Keratinocyte (primary cell): ENCODE measurements around the gene C14orf93. TPM values are rescaled to one million over a fixed set of nuclear protein-coding genes. Genes with fewer than 3 reads are reported as not detected.

ENCODE experiments used
- DNase-seq: peaks from one replicate; pipeline ENCODE4 v3.0.0-alpha.2; 2011; ENCODE audit warnings: low read depth, missing footprints, low spot score
- FAIRE-seq: peaks from 2 replicates; lab custom pipeline; 2011; peaks lifted over from hg19 to GRCh38; lab: Jason Lieb, UNC
- H2AFZ ChIP-seq: 2 replicates; pipeline ENCODE4 v1.6.0; 2012; ENCODE audit warnings: low read length, control low read depth, inconsistent platforms; ENCODE audit not compliant: control insufficient read depth
- H3K27ac ChIP-seq: 2 replicates; pipeline ENCODE4 v1.5.1; 2011; ENCODE audit warnings: low read length; ENCODE audit not compliant: control insufficient read depth, insufficient read depth
- H3K27me3 ChIP-seq: 3 replicates; pipeline ENCODE4 v1.6.0; 2011; ENCODE audit warnings: low read length; ENCODE audit not compliant: control insufficient read depth, insufficient read depth; ENCODE audit errors: extremely low read depth
- H3K36me3 ChIP-seq, 2 experiments: 2 replicates in 1 of 2; 3 replicates in 1 of 2; pipeline ENCODE4 v1.5.1; 2011; ENCODE audit warnings: low read length in 2 of 2, mild to moderate bottlenecking in 1 of 2; ENCODE audit not compliant: control insufficient read depth in 2 of 2, insufficient read depth in 2 of 2; ENCODE audit errors: extremely low read depth in 1 of 2
- H3K4me1 ChIP-seq: 3 replicates; pipeline ENCODE4 v1.5.1; 2011; ENCODE audit warnings: low read length; ENCODE audit not compliant: control insufficient read depth, insufficient read depth; ENCODE audit errors: extremely low read depth
- H3K4me2 ChIP-seq: 3 replicates; pipeline ENCODE4 v1.6.0; 2011; ENCODE audit warnings: low read depth, low read length; ENCODE audit not compliant: control insufficient read depth, insufficient read depth; ENCODE audit errors: extremely low read depth
- H3K4me3 ChIP-seq, 3 experiments: fragments of 200-600 bp in 1 of 3; sonication (generic) in 1 of 3; 2 replicates in 2 of 3; 3 replicates in 1 of 3; pipeline ENCODE4 v1.5.1; 2011 to 2016; ENCODE audit warnings: low read length in 3 of 3, mild to moderate bottlenecking in 3 of 3, control low read depth in 2 of 3, inconsistent platforms in 1 of 3, low read depth in 1 of 3, mixed read lengths in 1 of 3, mixed run types in 1 of 3, moderate library complexity in 1 of 3; ENCODE audit not compliant: control insufficient read depth in 2 of 3, insufficient read depth in 2 of 3; ENCODE audit errors: extremely low read depth in 1 of 3
- H3K79me2 ChIP-seq: 2 replicates; pipeline ENCODE4 v1.6.0; 2012; ENCODE audit warnings: low read length; ENCODE audit not compliant: control insufficient read depth, insufficient read depth
- H3K9ac ChIP-seq: 3 replicates; pipeline ENCODE4 v1.6.0; 2011; ENCODE audit warnings: low read length; ENCODE audit not compliant: control insufficient read depth, insufficient read depth; ENCODE audit errors: extremely low read depth
- H3K9me1 ChIP-seq: 3 replicates; pipeline ENCODE4 v1.6.0; 2011; ENCODE audit warnings: low read length; ENCODE audit not compliant: control insufficient read depth, insufficient read depth; ENCODE audit errors: extremely low read depth
- H3K9me3 ChIP-seq: 2 replicates; pipeline ENCODE4 v1.5.1; 2012; ENCODE audit warnings: low read depth, low read length; ENCODE audit not compliant: control insufficient read depth
- H4K20me1 ChIP-seq: 3 replicates; pipeline ENCODE4 v1.6.0; 2011; ENCODE audit warnings: low read length; ENCODE audit not compliant: control insufficient read depth, insufficient read depth; ENCODE audit errors: extremely low read depth
- EZH2 ChIP-seq: IDR thresholded peaks from one replicate; pipeline ENCODE4 v1.6.1; 2012; ENCODE audit warnings: inconsistent platforms, mild to moderate bottlenecking, low read length, moderate library complexity
- dilution Hi-C: fragments of 300-500 bp; cut with MboI; formaldehyde crosslinking; loops from one replicate; pipeline ENCODE4 v1.7.0; 2020; ENCODE audit warnings: low sequenced_read_pairs; ENCODE audit not compliant: extremely low pct_ligation_motif_present
- polyA plus RNA-seq, 5 experiments: library from polyadenylated mRNA; depleted of rRNA in 3 of 5; stranded (reverse) in 3 of 5; stranded (forward) in 1 of 5; unstranded in 1 of 5; fragments of >200 nt; gene quantifications; 1 replicate in 1 of 5; 2 replicates in 3 of 5; 3 replicates in 1 of 5; pipeline versions ENCODE4 v1.2.1 to v1.2.3, GENCODE V29; 2011 to 2012; ENCODE audit warnings: missing spikeins in 2 of 5, low read depth in 1 of 5, low replicate concordance in 1 of 5
- TF ChIP-seq, protein P1 (sequence below), 3 experiments: IDR thresholded peaks in 1 of 3; conservative IDR thresholded peaks in 1 of 3; optimal IDR thresholded peaks in 1 of 3; 2 replicates in 2 of 3; 3 replicates in 1 of 3; pipeline versions ENCODE3 to v1.5.1; 2011; ENCODE audit warnings: low read length in 3 of 3, mild to moderate bottlenecking in 3 of 3, moderate library complexity in 2 of 3, control low read depth in 1 of 3, inconsistent platforms in 1 of 3; ENCODE audit not compliant: insufficient read depth in 2 of 3; ENCODE audit errors: extremely low read depth in 1 of 3

Gene C14orf93
- polyA plus RNA-seq, 1 donor (not counting 4 experiments of a cell fraction or from before 2014, with no cell fraction given) = 7.7 TPM

- Histone ChIP-seq H4K20me1 (no peaks in the 10 kb centered on the region), H3K9me1 (no peaks in the 10 kb centered on the region), H2AFZ (no peak overlapping the region), H3K9me3 (no peaks in the 10 kb centered on the region), H3K79me2 (no peaks in the 10 kb centered on the region), H3K4me1 (peaks cover 11% of the 10 kb centered on the region), H3K4me3 (no peak overlapping the region), H3K9ac (no peak overlapping the region), H3K36me3 (peaks cover 0 to 1% of the 10 kb centered on the region in 2 experiments), H3K27me3 (no peaks in the 10 kb centered on the region), H3K27ac (no peak overlapping the region), H3K4me2 (no peak overlapping the region)
- TF ChIP-seq, protein P1, sequence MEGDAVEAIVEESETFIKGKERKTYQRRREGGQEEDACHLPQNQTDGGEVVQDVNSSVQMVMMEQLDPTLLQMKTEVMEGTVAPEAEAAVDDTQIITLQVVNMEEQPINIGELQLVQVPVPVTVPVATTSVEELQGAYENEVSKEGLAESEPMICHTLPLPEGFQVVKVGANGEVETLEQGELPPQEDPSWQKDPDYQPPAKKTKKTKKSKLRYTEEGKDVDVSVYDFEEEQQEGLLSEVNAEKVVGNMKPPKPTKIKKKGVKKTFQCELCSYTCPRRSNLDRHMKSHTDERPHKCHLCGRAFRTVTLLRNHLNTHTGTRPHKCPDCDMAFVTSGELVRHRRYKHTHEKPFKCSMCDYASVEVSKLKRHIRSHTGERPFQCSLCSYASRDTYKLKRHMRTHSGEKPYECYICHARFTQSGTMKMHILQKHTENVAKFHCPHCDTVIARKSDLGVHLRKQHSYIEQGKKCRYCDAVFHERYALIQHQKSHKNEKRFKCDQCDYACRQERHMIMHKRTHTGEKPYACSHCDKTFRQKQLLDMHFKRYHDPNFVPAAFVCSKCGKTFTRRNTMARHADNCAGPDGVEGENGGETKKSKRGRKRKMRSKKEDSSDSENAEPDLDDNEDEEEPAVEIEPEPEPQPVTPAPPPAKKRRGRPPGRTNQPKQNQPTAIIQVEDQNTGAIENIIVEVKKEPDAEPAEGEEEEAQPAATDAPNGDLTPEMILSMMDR (optimal IDR thresholded peaks at IDR 0.05 in 1 of 3, IDR thresholded peaks at IDR 0.05 in 1 of 3, conservative IDR thresholded peaks at IDR 0.05 in 1 of 3; ENCODE audit: extremely low read depth in 1 of 3, insufficient read depth in 2 of 3, low read length in 3 of 3) = no peak
- TF ChIP-seq EZH2 = no peak
- FAIRE-seq = no peak
- DNase-seq = no peak
- dilution Hi-C loops = no loop called here
Observed at GRCh38 chr14:23002592-23002991, 7.4 kb downstream of the C14orf93 start.

- FAIRE-seq = no peak
- dilution Hi-C loops = no loop called here
Observed at GRCh38 chr14:23000860-23001259, 9.1 kb downstream of the C14orf93 start.

More at GRCh38 chr14:23000860-23001259, 9.1 kb downstream of the C14orf93 start:
- H3K4me3 ChIP-seq = no peak overlapping the region
- H3K9me1 ChIP-seq = no peaks in the 10 kb centered on the region
- peaks cover 0 to 2% of the 10 kb centered on the region in 2 experiments for H3K36me3 ChIP-seq
- no peaks in the 10 kb centered on the region for H4K20me1 ChIP-seq
- DNase-seq = no peak
- no peak overlapping the region for H3K4me2 ChIP-seq
- H3K9ac ChIP-seq = no peak overlapping the region
- TF ChIP-seq EZH2 = no peak
- TF ChIP-seq, protein P1 (optimal IDR thresholded peaks at IDR 0.05 in 1 of 3, IDR thresholded peaks at IDR 0.05 in 1 of 3, conservative IDR thresholded peaks at IDR 0.05 in 1 of 3; ENCODE audit: extremely low read depth in 1 of 3, insufficient read depth in 2 of 3, low read length in 3 of 3) = no peak
- no peak overlapping the region for H2AFZ ChIP-seq
- H3K27me3 ChIP-seq = no peaks in the 10 kb centered on the region
- H3K4me1 ChIP-seq = no peaks in the 10 kb centered on the region
- H3K9me3 ChIP-seq = no peaks in the 10 kb centered on the region
- no peaks in the 10 kb centered on the region for H3K79me2 ChIP-seq
- no peak overlapping the region for H3K27ac ChIP-seq
